Measurements from ENCODE around the gene KCTD18. TPM values are rescaled to one million over a fixed set of nuclear protein-coding genes. Genes with fewer than 3 reads are reported as not detected.

Gene KCTD18
- polyA plus RNA-seq, 12 donors, result 11.4 to 16.7 (median 12.6) TPM; not detected in 1

DNA sequence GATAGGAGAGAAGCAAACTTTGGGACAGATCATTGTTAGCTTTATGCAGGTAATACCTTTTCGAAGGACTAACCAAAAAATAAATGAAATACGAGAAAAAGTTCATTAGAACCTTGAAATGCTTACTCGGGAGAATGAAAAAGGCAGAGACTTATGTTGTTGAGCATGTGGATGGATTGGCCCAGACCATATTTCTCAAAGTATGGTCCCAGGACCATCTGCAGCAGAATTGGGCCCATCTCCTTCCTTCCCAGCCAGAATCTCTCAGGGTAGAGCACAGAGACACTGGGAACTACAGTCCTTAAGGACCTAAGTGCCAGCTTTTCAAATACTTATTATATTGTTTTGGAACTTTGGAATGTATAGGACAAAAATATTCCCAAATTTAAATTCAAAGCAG, 50.8 kb downstream of the KCTD18 start:
- no peak for DNase-seq

DNA sequence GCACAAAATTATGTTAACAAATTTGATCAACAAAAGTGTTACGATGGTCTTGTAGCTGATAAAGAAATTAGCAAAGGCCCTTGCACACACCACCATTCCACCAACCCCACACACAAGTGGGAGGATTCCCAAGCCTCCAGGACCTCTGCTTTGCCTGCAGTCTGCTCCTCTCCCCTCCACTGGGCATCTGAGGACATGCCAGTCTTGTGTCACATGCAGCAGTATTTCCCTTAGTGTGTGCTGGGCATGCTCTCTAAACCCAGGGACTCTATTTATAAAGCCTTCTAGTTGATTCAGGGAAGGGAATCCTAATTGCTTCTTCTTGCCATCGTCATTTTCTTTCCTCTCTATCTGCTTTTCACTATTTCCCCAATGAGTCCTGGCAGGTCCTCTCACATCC, 53.3 kb downstream of the KCTD18 start:
- no peak for DNase-seq

- DNase-seq, result no peak
Observed at GRCh38 chr2:200455958-200456421, 53.9 kb downstream of the KCTD18 start.

DNA sequence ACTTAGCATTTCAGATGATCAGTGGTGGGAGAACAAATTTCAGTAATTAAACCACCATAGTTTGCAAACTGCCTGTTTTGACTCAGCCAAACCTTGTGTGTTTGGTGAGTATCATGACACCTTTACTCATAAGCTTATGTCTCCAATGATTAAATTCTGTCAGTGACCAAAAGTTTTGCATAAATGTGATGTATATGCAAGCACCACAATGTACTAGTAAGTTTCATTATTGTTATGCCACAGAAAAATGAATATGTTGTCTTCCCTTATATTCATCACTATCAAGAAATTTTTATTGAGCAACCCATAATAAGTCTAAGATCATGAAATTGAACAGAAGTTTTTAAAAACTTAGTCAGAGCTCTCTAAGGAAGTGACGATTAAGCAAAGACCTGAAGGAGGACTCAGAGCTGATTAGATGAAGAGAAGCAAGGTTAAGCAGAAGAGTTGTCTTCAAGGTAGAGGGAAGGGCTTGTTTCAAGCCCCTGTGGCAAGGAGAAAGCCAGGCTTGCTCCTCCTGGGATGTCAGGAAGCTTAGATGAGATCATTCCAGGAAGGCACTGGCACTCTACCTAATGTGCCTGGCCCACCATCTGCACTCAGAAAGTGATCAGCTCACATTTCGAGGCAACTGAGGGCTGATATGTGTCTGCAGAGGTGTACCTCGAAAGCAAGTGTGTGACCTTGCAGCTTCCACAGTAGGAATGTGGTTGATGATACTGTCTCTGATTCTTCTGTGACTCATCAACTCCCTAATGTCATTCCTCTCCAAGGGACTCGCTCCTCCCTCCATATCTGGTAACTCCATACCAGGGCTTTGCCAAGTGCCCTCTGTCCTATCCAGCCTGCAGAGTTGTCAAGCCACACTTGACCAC, 54.7 kb downstream of the KCTD18 start:
- DNase-seq, result no peak

DNA sequence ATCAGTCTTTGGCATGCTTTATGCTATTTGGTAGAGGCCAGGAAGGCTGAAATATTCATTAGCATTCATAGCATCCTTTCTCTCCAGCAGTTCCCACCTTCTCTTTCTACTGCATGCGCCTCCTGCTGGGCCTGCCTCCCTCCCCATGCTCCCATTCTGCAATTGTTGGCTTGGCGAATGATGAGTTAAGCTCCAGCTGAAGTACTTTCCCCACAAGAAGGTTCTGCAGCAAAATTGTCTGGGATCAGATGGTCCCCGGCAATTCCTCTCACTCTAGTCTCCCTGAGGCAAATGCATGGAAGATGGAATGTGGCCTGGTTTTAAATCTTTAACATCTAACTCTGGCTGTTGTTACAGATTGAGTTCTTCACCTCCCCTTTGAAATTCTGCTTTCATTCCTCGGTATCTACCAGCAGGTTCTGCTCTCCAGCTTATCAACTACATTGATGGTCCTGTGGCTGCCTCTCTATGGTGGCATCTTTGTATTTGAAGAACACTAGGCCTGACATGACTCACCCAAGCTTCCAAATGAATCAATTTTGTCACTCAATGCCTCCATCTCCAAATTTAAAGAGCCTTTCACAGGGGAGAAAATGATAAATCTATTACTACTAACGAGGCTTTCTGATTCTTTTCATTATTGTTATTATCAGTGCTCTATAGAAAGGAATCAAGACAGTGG, 55.9 kb downstream of the KCTD18 start:
- no peak for DNase-seq

GRCh38 chr2:200453142-200453852, 56.6 kb downstream of the KCTD18 start:
- DNase-seq, result no peak

DNA sequence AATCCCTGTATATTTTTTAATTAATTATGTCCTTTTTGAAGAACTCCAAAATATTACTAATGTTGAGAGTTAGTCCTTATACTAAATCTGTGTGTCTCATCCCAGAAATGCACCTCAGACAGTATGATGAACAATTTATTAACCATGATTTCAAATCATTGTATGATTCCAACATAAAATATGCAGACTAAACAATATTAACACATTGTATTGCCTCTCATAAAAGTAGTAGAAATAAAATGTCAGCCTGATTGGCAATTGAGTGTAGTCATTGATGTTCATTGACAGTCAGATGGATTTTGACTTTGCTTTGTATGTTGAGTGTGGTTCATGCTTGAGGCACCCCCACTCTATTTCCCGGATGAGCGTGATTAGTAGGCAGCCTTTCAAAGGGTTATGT, 57.5 kb downstream of the KCTD18 start:
- no peak for DNase-seq

DNA sequence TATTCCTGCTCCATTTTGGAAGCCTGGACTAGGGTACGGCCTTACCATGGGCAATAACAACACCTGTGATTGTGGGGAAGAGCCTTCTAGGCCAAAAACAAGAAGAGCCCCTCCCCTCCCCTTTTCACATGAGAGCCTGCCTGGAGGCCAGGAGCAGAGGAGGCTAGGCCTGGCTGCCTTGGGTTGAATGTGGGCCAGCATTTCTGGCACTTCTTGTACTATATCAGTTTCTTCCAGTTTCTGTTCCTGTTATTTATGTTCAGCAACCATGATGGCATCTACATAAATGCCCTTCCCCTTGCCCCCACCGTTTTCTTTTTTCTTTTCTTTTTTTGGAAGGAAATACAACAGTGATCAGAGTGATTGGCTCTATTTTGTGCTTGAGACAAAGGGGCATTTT, 58.4 kb downstream of the KCTD18 start:
- DNase-seq, result no peak

- DNase-seq, result no peak
Observed at GRCh38 chr2:200450288-200450687, 59.6 kb downstream of the KCTD18 start.

DNA sequence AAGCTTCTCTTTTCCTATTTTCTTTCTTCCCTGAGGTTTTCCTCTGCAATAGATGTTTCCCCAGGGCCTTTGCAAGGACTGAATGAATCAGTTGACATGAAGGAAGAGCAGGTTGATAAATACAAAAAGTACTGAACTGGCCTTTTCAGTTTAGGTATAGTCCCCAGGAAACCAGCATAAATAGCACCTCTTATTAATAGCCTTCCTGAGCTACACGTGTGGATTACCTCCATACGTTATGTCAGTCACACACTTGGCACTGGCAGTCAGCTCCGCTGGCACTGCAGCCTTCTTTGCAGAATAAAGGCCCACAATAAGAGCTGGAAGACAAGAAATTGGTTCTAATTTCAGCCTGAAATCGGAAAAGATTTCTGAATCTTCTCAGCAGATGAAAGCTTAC, 60.7 kb downstream of the KCTD18 start:
- DNase-seq, result no peak

GRCh38 chr2:200448455-200448854, 61.4 kb downstream of the KCTD18 start:
- DNase-seq, result no peak

- no peak for DNase-seq
Observed at GRCh38 chr2:200447139-200447855, 62.6 kb downstream of the KCTD18 start.

DNA sequence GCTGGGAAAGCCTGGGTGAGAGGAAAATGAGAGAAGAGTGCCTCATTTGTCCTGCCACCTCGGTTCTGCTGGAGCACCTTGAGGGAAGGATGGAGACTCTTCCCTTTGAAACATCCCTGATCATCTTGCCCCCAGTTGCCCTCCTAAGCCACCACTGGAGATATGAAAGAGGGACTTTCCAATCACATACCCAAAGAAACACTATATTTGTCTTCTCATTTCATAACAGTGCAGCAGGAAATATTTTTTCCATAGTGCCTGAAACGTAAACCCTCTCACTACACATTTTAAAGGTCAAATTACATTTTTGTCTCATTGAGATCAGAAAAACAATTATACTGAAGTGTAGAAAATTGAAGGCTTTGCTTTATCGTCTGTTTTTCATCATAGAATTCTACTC, 63.3 kb downstream of the KCTD18 start:
- no peak for DNase-seq

DNA sequence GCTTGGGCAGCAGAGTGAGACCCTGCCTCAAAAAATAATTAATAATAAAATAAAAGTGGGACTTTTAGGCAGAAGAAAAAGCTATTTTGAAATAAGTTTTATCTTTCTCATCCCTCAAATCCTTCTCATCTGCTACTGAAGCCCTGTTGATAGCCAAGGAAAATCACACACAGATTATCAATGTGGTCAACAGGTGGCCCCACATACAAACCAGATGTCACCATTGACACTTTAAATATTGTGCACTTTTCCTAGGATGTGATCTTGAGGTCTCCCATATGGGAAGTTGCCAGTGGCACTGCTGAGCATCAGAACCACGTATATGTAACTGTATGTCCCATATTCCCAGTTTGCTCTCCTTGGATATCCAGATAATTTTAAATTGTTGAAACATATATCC, 64.6 kb downstream of the KCTD18 start:
- no peak for DNase-seq

GRCh38 chr2:200444530-200444929, 65.3 kb downstream of the KCTD18 start:
- DNase-seq, result no peak

DNA sequence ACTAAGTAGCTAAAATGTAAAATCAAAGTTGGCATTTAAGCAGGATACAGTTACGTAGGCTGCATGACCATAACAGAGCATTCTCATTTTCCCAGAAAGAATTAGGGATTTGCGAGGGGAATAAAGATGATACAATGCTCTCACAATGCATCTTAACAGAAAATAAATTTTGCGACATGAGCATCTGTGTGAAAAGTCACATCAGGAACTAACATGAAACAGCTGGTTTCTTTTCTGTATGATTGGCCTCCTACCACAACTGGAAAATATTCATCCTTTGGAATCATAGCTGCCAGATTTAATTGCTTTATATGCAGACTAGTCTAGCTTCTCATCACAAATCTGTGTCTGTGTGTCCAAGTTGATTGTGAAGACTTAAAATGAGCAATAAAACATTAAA, 66.0 kb downstream of the KCTD18 start:
- DNase-seq, result no peak

- DNase-seq, result no peak
Observed at GRCh38 chr2:200443376-200443775, 66.5 kb downstream of the KCTD18 start.

DNA sequence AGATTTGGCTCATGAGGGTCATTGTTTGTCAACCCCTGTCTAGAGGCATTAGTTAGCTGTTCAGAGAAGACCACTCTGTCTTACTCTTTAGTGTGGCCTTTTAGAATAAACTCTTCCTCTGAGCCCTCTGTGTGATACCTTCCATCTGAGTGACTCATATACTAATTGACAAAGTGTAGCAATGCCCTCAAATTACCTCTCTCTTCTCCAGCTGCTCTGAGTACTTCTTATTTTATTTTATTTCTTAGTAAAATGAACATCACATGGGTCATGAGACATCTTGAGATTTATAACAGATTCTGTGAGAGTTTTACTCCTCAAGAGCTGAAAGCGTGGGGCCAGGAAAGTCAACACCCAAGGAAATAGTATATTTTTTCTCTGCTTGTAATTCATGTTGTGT, 67.4 kb downstream of the KCTD18 start:
- no peak for DNase-seq

- DNase-seq, result no peak
Observed at GRCh38 chr2:200439981-200440380, 69.9 kb downstream of the KCTD18 start.

Data from muscle of arm (tissue), 12 donors.